ENCODE measurements around the gene ARPC4. TPM values are rescaled to one million over a fixed set of nuclear protein-coding genes. Genes with fewer than 3 reads are reported as not detected.

ARPC4 gene
- total RNA-seq (2022; extraction: Qiagen RNA extraction; ENCODE audit: low read depth), result 151 to 231 TPM (median 160 TPM) in 5 replicates

DNA sequence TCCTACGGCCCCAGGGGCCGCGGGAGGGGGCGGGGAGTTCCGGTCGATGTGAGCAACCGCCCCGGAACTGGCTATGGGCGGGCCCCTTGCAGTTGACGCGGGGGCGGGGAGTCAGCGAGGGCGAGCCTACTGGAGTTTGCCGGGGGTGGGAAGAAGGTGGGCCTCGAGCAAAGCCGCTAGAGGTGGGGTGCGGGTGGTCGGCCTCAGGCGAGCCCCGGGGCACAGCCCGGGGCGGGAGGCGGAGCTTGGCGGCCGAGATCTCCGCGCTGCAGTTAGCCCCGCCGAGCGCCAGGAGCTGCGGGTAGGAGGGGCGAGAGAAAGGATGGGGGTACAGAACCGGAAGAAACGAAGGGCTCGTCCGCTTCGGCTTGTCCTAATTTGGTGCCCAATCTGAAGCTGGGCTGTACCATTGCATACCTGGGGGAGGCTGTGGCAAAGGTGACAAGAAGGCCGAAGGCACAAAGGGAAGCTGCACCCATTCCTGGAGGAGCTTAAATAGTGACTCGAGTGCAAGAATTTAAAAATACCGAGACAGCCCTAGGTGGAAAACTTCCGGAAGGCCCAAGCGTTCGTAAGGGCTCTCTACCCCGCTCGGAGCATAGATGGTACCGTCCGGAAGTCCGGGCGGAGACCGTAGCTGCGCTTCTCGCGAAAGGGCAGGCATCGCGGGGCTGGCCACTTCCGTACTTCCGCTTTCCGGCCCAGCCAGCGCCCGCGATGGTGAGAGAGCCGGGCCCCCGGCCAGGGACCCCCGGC lies at the start of gene ARPC4, which contains the start of gene TADA3:
Gene ARPC4 (plus strand): TSS at position 678 of the 756 bp plus-strand sequence. CDS start 40 bp downstream, at position 718.
Gene TADA3 (minus strand): TSS at position 69 of the 756 bp plus-strand sequence. CDS start 1,007 bp downstream, outside the sequence.

DNA sequence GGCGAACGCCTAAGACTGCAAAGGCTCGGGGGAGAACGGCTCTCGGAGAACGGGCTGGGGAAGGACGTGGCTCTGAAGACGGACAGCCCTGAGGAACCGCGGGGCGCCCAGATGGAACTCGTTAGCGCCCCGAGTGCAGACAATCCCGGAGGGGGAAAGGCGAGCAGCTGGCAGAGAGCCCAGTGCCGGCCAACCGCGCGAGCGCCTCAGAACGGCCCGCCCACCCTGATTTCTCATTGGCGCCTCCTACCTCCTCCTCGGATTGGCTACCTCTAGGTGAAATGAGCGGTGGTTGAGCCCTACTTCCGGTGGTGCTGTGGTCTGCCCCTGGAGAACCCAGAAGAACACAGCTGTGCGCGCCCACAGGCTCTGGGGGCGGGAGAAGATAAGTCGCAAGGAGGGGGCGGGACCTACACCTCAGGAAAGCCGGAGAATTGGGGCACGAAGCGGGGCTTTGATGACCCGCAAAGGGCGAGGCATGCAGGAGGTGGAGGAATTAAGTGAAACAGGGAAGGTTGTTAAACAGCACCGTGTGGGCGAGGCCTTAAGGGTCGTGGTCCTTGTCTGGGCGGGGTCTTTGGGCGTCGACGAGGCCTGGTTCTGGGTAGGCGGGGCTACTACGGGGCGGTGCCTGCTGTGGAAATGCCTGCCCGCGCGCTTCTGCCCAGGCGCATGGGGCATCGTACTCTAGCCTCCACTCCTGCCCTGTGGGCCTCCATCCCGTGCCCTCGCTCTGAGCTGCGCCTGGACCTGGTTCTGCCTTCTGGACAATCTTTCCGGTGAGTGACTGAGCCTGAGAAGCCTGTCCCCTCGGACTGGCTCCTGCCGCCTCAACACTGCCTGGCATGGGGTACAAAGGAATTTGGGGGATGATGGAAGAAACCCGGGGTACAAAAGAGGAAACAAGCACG lies 43.0 kb upstream of the ARPC4 start, which contains the start of gene OGG1:
Gene OGG1 (plus strand): TSS at position 308 of the 911 bp plus-strand sequence. CDS start 335 bp downstream, at position 643.

DNA sequence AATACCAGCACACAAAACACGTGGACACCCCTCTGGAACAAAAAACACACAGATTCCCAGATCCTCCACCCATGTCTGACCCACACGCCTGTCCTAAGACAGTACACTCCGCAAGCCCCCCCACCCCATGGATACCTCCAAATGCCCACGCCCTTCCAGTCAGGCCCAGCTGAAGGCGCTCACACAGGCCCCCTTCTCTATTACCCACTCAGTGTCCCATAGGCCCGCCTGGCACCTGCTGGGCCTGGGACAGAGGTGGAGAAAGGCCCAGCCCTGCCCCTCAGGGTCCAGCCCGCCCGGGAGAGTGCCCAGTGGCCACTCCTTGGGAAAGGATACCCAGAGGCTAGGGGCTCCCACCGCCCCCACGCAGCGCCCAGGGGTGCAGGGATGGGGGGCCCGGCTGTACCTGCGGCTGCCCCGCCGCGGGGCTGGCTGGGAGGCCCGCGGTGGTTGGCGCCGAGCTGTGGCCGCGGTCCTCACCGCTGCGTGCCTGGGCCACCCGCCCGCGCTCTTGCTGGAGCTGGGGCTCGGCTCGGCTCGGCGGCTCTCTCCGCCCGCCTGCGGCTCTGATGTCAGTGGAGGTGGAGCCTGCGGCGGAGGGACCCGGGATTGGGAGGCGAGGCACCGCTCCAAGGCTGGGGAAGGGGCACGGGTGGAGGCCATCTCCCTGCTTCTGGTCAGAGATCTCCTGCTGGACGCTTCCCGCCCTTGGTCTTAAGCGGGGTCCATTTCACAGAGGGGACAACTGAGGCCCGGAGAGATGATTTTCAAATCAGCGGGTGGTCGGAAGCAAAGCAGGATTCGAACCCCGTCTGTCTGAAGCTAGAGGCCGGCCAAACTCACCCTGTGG lies 23.2 kb upstream of the ARPC4 start, which contains the start of gene CAMK1:
Gene CAMK1 (minus strand): TSS at position 522 of the 850 bp plus-strand sequence. CDS start 2,198 bp downstream, outside the sequence.

DNA sequence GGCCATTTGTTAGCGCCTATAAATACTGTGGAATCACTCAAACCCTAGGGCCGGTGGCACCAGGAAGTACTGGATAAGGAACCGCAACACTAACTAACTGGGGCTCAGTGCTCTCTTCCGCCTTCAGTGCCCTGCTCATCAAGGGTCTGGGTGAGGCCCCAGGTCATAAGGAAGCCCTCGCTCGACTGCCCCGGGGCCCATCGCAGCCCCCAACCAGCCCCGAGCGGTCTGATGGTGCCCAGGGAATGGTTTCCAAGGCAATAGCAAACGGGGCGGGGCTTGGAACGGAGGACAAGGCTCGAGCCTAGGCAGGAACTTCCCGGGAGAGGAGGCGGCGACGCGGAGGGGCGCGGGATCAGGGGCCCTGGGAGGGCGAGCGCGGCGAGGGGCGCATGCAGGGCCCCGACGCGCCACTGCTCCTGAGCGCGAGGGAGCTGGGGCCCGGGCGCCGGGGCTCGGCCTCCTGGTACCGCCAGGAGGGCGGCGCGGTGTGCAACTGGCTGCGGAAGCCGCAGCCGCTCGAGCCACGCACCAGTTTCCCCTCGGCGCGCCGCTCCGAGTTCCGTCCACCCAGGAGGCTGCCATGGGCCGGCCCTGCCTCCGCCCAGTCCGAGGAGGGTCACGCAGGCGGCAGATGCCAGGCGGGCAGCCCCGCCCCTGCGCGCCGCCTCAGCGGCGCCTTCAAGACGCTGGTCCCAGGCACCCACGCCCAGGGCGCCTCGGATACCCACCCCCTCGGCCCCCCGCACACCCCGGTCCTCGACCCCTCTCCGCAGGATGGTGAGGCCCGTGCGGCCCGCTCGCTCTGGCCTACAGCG lies 16.9 kb downstream of the ARPC4 start, which contains the start of gene TTLL3:
Gene TTLL3 (plus strand): TSS at position 648 of the 818 bp plus-strand sequence. CDS start 400 bp downstream, outside the sequence.

DNA sequence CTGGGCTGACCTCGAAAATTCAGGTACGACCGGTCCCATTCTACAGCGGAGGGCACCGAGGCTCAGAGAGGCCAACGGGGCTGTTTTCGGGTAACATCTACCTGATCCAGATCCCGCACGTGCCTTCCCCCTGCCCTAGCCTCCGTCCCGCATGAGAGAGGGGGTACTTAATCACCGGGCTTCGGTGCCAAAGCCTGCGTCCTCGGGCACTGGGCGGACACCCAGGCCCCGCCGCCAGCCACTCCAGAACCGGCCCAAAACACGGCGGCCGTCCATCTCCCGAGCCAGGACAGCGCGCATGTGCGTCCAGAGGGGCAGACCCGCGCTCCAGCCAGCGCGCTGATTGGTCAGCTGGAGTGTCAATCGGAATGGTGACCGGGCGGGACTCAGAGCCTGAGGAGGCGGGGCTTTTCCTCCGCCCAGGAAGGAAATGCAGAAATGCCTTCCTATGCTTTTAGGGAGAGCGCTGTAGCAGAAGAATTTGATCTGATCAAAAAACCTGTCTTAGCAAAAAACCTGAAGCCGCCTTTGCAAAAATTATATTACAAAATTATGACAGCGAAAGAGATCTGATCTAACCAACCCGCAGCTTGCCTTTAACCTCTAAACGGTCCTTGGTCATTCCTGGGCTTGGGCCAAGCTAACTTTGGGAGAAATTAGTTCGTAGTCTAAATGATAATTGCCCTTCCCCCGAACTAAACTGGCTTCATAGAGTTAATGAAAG lies 51.0 kb downstream of the ARPC4 start, which contains the start of gene RPUSD3:
Gene RPUSD3 (minus strand): TSS at position 294 of the 724 bp plus-strand sequence. CDS start 18 bp downstream, at position 276.

Other genes with a start within 250 kb of the ARPC4 start
- gene LHFPL4, start 239.3 kb upstream of the ARPC4 start, total RNA-seq (2022; extraction: Qiagen RNA extraction; ENCODE audit: low read depth), result 0.06 to 0.30 TPM (median 0.08 TPM) in 5 replicates
- gene MTMR14, start 143.6 kb upstream of the ARPC4 start, total RNA-seq (2022; extraction: Qiagen RNA extraction; ENCODE audit: low read depth), result 26.9 to 30.6 TPM (median 29.4 TPM) in 5 replicates
- 0.08 to 0.37 TPM (median 0.15 TPM) in 5 replicates for gene CPNE9, start 89.2 kb upstream of the ARPC4 start, total RNA-seq (2022; extraction: Qiagen RNA extraction; ENCODE audit: low read depth)
- gene BRPF1, start 61.3 kb upstream of the ARPC4 start, total RNA-seq (2022; extraction: Qiagen RNA extraction; ENCODE audit: low read depth), result 15.1 to 21.6 TPM (median 18.4 TPM) in 5 replicates
- gene OGG1, start 43.1 kb upstream of the ARPC4 start, total RNA-seq (2022; extraction: Qiagen RNA extraction; ENCODE audit: low read depth), result 11.4 to 18.9 TPM (median 16.5 TPM) in 5 replicates
- gene CAMK1, start 23.1 kb upstream of the ARPC4 start, total RNA-seq (2022; extraction: Qiagen RNA extraction; ENCODE audit: low read depth), result 15.3 to 18.5 TPM (median 16.8 TPM) in 5 replicates
- 51.8 to 60.8 TPM (median 59.9 TPM) in 5 replicates for gene TADA3, start 609 bp upstream of the ARPC4 start, total RNA-seq (2022; extraction: Qiagen RNA extraction; ENCODE audit: low read depth)
- gene TTLL3, start 17.2 kb downstream of the ARPC4 start, total RNA-seq (2022; extraction: Qiagen RNA extraction; ENCODE audit: low read depth), result 4.9 to 8.8 TPM (median 6.8 TPM) in 5 replicates
- 50.3 to 54.1 TPM (median 53.7 TPM) in 5 replicates for gene RPUSD3, start 50.9 kb downstream of the ARPC4 start, total RNA-seq (2022; extraction: Qiagen RNA extraction; ENCODE audit: low read depth)
- gene CIDEC, start 87.2 kb downstream of the ARPC4 start, total RNA-seq (2022; extraction: Qiagen RNA extraction; ENCODE audit: low read depth), result 35.1 to 45.7 TPM (median 37.0 TPM) in 5 replicates
- gene JAGN1, start 97.5 kb downstream of the ARPC4 start, total RNA-seq (2022; extraction: Qiagen RNA extraction; ENCODE audit: low read depth), result 80.7 to 106 TPM (median 91.1 TPM) in 5 replicates
- gene IL17RE, start 109.8 kb downstream of the ARPC4 start, total RNA-seq (2022; extraction: Qiagen RNA extraction; ENCODE audit: low read depth), result 1.1 to 2.4 TPM (median 2.2 TPM) in 5 replicates
- gene IL17RC, start 124.0 kb downstream of the ARPC4 start, total RNA-seq (2022; extraction: Qiagen RNA extraction; ENCODE audit: low read depth), result 27.9 to 29.8 TPM (median 28.7 TPM) in 5 replicates
- 12.0 to 13.4 TPM (median 13.0 TPM) in 5 replicates for gene CRELD1, start 140.8 kb downstream of the ARPC4 start, total RNA-seq (2022; extraction: Qiagen RNA extraction; ENCODE audit: low read depth)
- gene PRRT3, start 159.3 kb downstream of the ARPC4 start, total RNA-seq (2022; extraction: Qiagen RNA extraction; ENCODE audit: low read depth), result 1.1 to 1.8 TPM (median 1.7 TPM) in 5 replicates
- 114 to 145 TPM (median 124 TPM) in 5 replicates for gene EMC3, start 193.8 kb downstream of the ARPC4 start, total RNA-seq (2022; extraction: Qiagen RNA extraction; ENCODE audit: low read depth)
- 16.8 to 18.7 TPM (median 18.0 TPM) in 5 replicates for gene FANCD2, start 233.4 kb downstream of the ARPC4 start, total RNA-seq (2022; extraction: Qiagen RNA extraction; ENCODE audit: low read depth)

All from A549 treated with GW870086 at 1 μM for 4 hours (cell line).